WTC11 (cell line): Measurements from ENCODE around the gene SLC12A6. TPM values are rescaled to one million over a fixed set of nuclear protein-coding genes. Genes with fewer than 3 reads are reported as not detected.

Experiments used
- ATAC-seq: fragments of 200-7000 bp; cut with Tn5 transposase; 2 replicates; pipeline ENCODE4 v1.10.0; 2021; ENCODE audit warnings: mild to moderate bottlenecking, moderate library complexity
- CTCF ChIA-PET: fragments of 300-600 bp; sonication (Branson Sonifier 250); formaldehyde crosslinking; loops from one replicate; lab custom pipeline; 2021; ENCODE audit warnings: antibody characterized with exemption; lab: Charles Lee
- POLR2A ChIA-PET: fragments of 350-600 bp; sonication (Branson Sonifier 250); formaldehyde crosslinking; loops from one replicate; lab custom pipeline; 2021; ENCODE audit warnings: antibody characterized with exemption; lab: Charles Lee
- DNase-seq: peaks from one replicate; pipeline ENCODE4 v3.0.0; 2021; ENCODE audit warnings: low spot score
- H3K27ac Mint-ChIP-seq: 2 replicates; pipeline ENCODE4 v1.8.0; 2021; ENCODE audit warnings: mixed read lengths
- H3K27me3 Mint-ChIP-seq: 2 replicates; pipeline ENCODE4 v1.8.0; 2021; ENCODE audit warnings: low read depth, mild to moderate bottlenecking, moderate library complexity, mixed read lengths
- H3K36me3 Mint-ChIP-seq: 2 replicates; pipeline ENCODE4 v1.8.0; 2021; ENCODE audit warnings: mixed read lengths
- H3K4me1 Mint-ChIP-seq: 2 replicates; pipeline ENCODE4 v1.8.0; 2022; ENCODE audit warnings: mixed read lengths
- H3K4me3 Mint-ChIP-seq: 2 replicates; pipeline ENCODE4 v1.8.0; 2021; ENCODE audit warnings: mild to moderate bottlenecking, moderate library complexity, mixed read lengths
- H3K9me3 Mint-ChIP-seq: 2 replicates; pipeline ENCODE4 v1.8.0; 2021; ENCODE audit warnings: mixed read lengths
- ATF1 ChIP-seq: sonication (generic); formaldehyde crosslinking; IDR thresholded peaks from 2 replicates; pipeline ENCODE4 v1.8.1; 2023; ENCODE audit warnings: mild to moderate bottlenecking, moderate library complexity, missing genetic modification reagents
- CREM ChIP-seq: sonication (generic); formaldehyde crosslinking; IDR thresholded peaks from 2 replicates; pipeline ENCODE4 v1.8.1; 2022; ENCODE audit warnings: mild to moderate bottlenecking, missing genetic modification reagents, moderate library complexity
- ELF4 ChIP-seq: sonication (generic); formaldehyde crosslinking; IDR thresholded peaks from 2 replicates; pipeline ENCODE4 v1.8.1; 2022; ENCODE audit warnings: low read depth, mild to moderate bottlenecking, moderate library complexity, missing genetic modification reagents
- ESRRA ChIP-seq: sonication (generic); formaldehyde crosslinking; IDR thresholded peaks from 2 replicates; pipeline ENCODE4 v1.8.1; 2022; ENCODE audit warnings: mild to moderate bottlenecking, missing genetic modification reagents, borderline replicate concordance
- FOXK1 ChIP-seq: sonication (generic); formaldehyde crosslinking; IDR thresholded peaks from 2 replicates; pipeline ENCODE4 v1.8.0; 2022; ENCODE audit warnings: mild to moderate bottlenecking, moderate library complexity, missing genetic modification reagents
- FOXP1 ChIP-seq: sonication (generic); formaldehyde crosslinking; IDR thresholded peaks from 2 replicates; pipeline ENCODE4 v1.8.0; 2022; ENCODE audit warnings: missing genetic modification reagents, mild to moderate bottlenecking, moderate library complexity, borderline replicate concordance
- GABPB1 ChIP-seq: sonication (generic); formaldehyde crosslinking; IDR thresholded peaks from 2 replicates; pipeline ENCODE4 v1.8.1; 2023; ENCODE audit warnings: mild to moderate bottlenecking, missing genetic modification reagents
- GTF2I ChIP-seq: fragments of 250-450 bp; sonication (Bioruptor Pico); conservative IDR thresholded peaks from 2 replicates; pipeline ENCODE4 v1.4.0; 2021; ENCODE audit warnings: mild to moderate bottlenecking
- JUN ChIP-seq: sonication (generic); formaldehyde crosslinking; IDR thresholded peaks from 2 replicates; pipeline ENCODE4 v1.8.0; 2023; ENCODE audit warnings: mild to moderate bottlenecking, missing genetic modification reagents
- NFYB ChIP-seq: sonication (generic); formaldehyde crosslinking; conservative IDR thresholded peaks from 2 replicates; pipeline ENCODE4 v1.8.0; 2022; ENCODE audit warnings: low read depth, missing genetic modification reagents
- PRRX2 ChIP-seq: fragments of 250-450 bp; sonication (Bioruptor Pico); IDR thresholded peaks from 2 replicates; pipeline ENCODE4 v1.8.0; 2021; ENCODE audit warnings: mild to moderate bottlenecking
- SMAD4 ChIP-seq: sonication (generic); formaldehyde crosslinking; IDR thresholded peaks from 2 replicates; pipeline ENCODE4 v1.8.0; 2022; ENCODE audit warnings: mild to moderate bottlenecking, missing genetic modification reagents
- SOX15 ChIP-seq: fragments of 250-450 bp; sonication (Bioruptor Pico); IDR thresholded peaks from 2 replicates; pipeline ENCODE4 v1.9.0; 2021; ENCODE audit warnings: mild to moderate bottlenecking
- TCF7 ChIP-seq: sonication (generic); formaldehyde crosslinking; IDR thresholded peaks from 2 replicates; pipeline ENCODE4 v1.8.0; 2022; ENCODE audit warnings: mild to moderate bottlenecking, low read depth, missing genetic modification reagents, moderate library complexity
- TEAD1 ChIP-seq: sonication (generic); formaldehyde crosslinking; IDR thresholded peaks from 2 replicates; pipeline ENCODE4 v1.8.0; 2022; ENCODE audit warnings: mild to moderate bottlenecking, missing genetic modification reagents
- TP53 ChIP-seq: sonication (generic); formaldehyde crosslinking; IDR thresholded peaks from 2 replicates; pipeline ENCODE4 v1.8.1; 2023; ENCODE audit warnings: mild to moderate bottlenecking, missing genetic modification reagents
- ZNF121 ChIP-seq: sonication (generic); formaldehyde crosslinking; IDR thresholded peaks from 2 replicates; pipeline ENCODE4 v1.8.0; 2023; ENCODE audit warnings: missing genetic modification reagents
- ZNF263 ChIP-seq: sonication (generic); formaldehyde crosslinking; IDR thresholded peaks from 2 replicates; pipeline ENCODE4 v1.8.1; 2022; ENCODE audit warnings: low read depth, mild to moderate bottlenecking, moderate library complexity, missing genetic modification reagents
- total RNA-seq: library from RNA; stranded (reverse); gene quantifications from 3 replicates; pipeline ENCODE4 v1.2.3, GENCODE V29; 2021
- TF ChIP-seq, protein P1 (sequence below): sonication (generic); formaldehyde crosslinking; IDR thresholded peaks from 2 replicates; pipeline ENCODE4 v1.8.0; 2022; ENCODE audit warnings: mild to moderate bottlenecking, missing genetic modification reagents
- TF ChIP-seq, protein P2 (sequence below): fragments of 250-450 bp; sonication (Bioruptor Pico); IDR thresholded peaks from 2 replicates; pipeline ENCODE4 v2.1.2; 2022; ENCODE audit warnings: mild to moderate bottlenecking, moderate library complexity
- TF ChIP-seq, protein P3 (sequence below): sonication (generic); formaldehyde crosslinking; IDR thresholded peaks from 2 replicates; pipeline ENCODE4 v1.8.0; 2022; ENCODE audit warnings: mild to moderate bottlenecking, missing genetic modification reagents
- TF ChIP-seq, protein P4 (sequence below): fragments of 250-450 bp; sonication (Bioruptor Pico); IDR thresholded peaks from 2 replicates; pipeline ENCODE4 v1.9.0; 2021; ENCODE audit warnings: mild to moderate bottlenecking, borderline replicate concordance
- TF ChIP-seq, protein P5 (sequence below): sonication (generic); formaldehyde crosslinking; conservative IDR thresholded peaks from 2 replicates; pipeline ENCODE4 v1.8.1; 2022; ENCODE audit warnings: mild to moderate bottlenecking, missing genetic modification reagents
- TF ChIP-seq, protein P6 (sequence below): sonication (generic); formaldehyde crosslinking; IDR thresholded peaks from 2 replicates; pipeline ENCODE4 v1.8.1; 2022; ENCODE audit warnings: mild to moderate bottlenecking, moderate library complexity, missing genetic modification reagents
- TF ChIP-seq, protein P7 (sequence below): sonication (generic); formaldehyde crosslinking; IDR thresholded peaks from 2 replicates; pipeline ENCODE4 v1.8.1; 2023; ENCODE audit warnings: mild to moderate bottlenecking, moderate library complexity, missing genetic modification reagents

Gene SLC12A6
- total RNA-seq, 1 experiment from 2014 or later = 16.2 TPM

DNA sequence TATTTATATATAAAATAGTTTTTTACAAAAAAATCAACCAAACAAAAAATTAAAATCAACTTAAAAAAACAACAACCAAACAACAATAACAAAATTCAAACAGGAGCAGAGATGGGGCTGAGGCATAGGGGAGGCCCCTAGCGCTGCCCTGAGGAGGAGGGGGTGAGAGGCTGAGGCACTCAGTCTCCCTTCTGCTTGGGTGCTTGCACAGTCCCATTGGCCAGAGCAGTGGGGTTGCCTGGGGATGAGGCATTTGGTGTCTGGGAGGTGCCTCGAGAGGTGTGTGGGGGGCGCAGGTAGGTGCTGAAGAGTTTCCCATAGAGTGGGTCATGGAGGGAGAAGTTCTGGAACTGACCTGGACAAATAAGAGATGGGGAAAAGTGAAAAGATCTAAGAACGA, 21.4 kb upstream of the SLC12A6 start:
- Mint-ChIP-seq H3K4me3 (no peak overlapping the region), H3K9me3 (no peaks in the 10 kb centered on the region), H3K27ac (no peak overlapping the region), H3K36me3 (peaks cover 59% of the 10 kb centered on the region), H3K4me1 (no peaks in the 10 kb centered on the region)
- ATAC-seq (no peak), DNase-seq (no peak)
- ChIA-PET POLR2A (interaction anchor here (0.9 kb wide), 1 partner anchor 8 kb away, joined by 3 read pairs; the partner anchor contains the start of gene LPCAT4), CTCF (interaction anchor here (0.9 to 1.9 kb wide), 10 partner anchors 8 to 229 kb away, joined by 3 to 8 read pairs (median 4); partner anchors contain the start of genes EMC4, LPCAT4, NOP10 and NUTM1)
- TF ChIP-seq TEAD1 (CRISPR knock-in tag) (no peak), JUN (CRISPR knock-in tag) (no peak), GABPB1 (CRISPR knock-in tag) (no peak), GTF2I (no peak), CREM (CRISPR knock-in tag) (no peak), TP53 (no peak), PRRX2 (CRISPR knock-in tag) (no peak)
- TF ChIP-seq, protein P1, sequence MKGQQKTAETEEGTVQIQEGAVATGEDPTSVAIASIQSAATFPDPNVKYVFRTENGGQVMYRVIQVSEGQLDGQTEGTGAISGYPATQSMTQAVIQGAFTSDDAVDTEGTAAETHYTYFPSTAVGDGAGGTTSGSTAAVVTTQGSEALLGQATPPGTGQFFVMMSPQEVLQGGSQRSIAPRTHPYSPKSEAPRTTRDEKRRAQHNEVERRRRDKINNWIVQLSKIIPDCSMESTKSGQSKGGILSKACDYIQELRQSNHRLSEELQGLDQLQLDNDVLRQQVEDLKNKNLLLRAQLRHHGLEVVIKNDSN (CRISPR knock-in tag) = no peak
- TF ChIP-seq, protein P2, sequence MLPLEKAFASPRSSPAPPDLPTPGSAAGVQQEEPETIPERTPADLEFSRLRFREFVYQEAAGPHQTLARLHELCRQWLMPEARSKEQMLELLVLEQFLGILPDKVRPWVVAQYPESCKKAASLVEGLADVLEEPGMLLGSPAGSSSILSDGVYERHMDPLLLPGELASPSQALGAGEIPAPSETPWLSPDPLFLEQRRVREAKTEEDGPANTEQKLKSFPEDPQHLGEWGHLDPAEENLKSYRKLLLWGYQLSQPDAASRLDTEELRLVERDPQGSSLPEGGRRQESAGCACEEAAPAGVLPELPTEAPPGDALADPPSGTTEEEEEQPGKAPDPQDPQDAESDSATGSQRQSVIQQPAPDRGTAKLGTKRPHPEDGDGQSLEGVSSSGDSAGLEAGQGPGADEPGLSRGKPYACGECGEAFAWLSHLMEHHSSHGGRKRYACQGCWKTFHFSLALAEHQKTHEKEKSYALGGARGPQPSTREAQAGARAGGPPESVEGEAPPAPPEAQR (CRISPR knock-in tag) = no peak
- TF ChIP-seq, all 79 proteins: peak for 0
- H3K27me3 Mint-ChIP-seq = no peaks in the 10 kb centered on the region; the same call in 1 of the 2 replicates

DNA sequence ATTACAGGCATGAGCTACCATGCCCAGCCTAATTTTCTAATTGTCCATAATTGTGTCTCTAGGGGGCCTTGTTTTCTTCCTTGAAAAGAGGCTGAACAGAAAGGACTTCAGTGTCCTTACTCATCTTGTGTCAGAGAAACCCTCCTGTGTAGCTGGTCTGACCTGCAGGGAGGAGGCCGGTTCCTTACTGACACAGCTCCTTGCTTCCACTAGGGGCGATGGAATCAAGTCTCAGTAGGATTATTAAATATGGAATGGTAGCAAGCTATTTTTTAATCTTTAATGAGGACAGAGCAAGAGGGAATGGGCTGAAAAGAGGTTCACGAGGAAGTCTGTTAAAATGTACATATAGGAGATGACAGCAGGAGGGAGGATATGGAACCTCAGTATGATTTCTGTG, 20.8 kb upstream of the SLC12A6 start:
- Mint-ChIP-seq H3K27ac (no peak overlapping the region), H3K4me3 (no peak overlapping the region), H3K4me1 (peaks cover 6% of the 10 kb centered on the region), H3K9me3 (no peaks in the 10 kb centered on the region), H3K36me3 (peaks cover 59% of the 10 kb centered on the region), H3K27me3 (no peaks in the 10 kb centered on the region; the same call in 1 of the 2 replicates)
- no peak for DNase-seq
- ChIA-PET CTCF (interaction anchor here (0.6 to 1.9 kb wide), 15 partner anchors 9 to 248 kb away, joined by 3 to 8 read pairs (median 4); partner anchors contain the start of genes EMC4, LPCAT4, NOP10 and NUTM1), POLR2A (interaction anchor here (0.7 to 0.9 kb wide), 2 partner anchors 8 to 251 kb away, joined by 3 read pairs; partner anchors contain the start of gene LPCAT4)
- peak; percentile 24; the same call in 1 of the 2 replicates for ATAC-seq
- TF ChIP-seq, protein P3, sequence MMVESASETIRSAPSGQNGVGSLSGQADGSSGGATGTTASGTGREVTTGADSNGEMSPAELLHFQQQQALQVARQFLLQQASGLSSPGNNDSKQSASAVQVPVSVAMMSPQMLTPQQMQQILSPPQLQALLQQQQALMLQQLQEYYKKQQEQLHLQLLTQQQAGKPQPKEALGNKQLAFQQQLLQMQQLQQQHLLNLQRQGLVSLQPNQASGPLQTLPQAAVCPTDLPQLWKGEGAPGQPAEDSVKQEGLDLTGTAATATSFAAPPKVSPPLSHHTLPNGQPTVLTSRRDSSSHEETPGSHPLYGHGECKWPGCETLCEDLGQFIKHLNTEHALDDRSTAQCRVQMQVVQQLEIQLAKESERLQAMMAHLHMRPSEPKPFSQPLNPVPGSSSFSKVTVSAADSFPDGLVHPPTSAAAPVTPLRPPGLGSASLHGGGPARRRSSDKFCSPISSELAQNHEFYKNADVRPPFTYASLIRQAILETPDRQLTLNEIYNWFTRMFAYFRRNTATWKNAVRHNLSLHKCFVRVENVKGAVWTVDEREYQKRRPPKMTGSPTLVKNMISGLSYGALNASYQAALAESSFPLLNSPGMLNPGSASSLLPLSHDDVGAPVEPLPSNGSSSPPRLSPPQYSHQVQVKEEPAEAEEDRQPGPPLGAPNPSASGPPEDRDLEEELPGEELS (CRISPR knock-in tag) = no peak
- TF ChIP-seq ESRRA (CRISPR knock-in tag) = no peak
- no peak for TF ChIP-seq NFYB (CRISPR knock-in tag)
- TF ChIP-seq ZNF121 (CRISPR knock-in tag) = no peak
- TF ChIP-seq, protein P4, sequence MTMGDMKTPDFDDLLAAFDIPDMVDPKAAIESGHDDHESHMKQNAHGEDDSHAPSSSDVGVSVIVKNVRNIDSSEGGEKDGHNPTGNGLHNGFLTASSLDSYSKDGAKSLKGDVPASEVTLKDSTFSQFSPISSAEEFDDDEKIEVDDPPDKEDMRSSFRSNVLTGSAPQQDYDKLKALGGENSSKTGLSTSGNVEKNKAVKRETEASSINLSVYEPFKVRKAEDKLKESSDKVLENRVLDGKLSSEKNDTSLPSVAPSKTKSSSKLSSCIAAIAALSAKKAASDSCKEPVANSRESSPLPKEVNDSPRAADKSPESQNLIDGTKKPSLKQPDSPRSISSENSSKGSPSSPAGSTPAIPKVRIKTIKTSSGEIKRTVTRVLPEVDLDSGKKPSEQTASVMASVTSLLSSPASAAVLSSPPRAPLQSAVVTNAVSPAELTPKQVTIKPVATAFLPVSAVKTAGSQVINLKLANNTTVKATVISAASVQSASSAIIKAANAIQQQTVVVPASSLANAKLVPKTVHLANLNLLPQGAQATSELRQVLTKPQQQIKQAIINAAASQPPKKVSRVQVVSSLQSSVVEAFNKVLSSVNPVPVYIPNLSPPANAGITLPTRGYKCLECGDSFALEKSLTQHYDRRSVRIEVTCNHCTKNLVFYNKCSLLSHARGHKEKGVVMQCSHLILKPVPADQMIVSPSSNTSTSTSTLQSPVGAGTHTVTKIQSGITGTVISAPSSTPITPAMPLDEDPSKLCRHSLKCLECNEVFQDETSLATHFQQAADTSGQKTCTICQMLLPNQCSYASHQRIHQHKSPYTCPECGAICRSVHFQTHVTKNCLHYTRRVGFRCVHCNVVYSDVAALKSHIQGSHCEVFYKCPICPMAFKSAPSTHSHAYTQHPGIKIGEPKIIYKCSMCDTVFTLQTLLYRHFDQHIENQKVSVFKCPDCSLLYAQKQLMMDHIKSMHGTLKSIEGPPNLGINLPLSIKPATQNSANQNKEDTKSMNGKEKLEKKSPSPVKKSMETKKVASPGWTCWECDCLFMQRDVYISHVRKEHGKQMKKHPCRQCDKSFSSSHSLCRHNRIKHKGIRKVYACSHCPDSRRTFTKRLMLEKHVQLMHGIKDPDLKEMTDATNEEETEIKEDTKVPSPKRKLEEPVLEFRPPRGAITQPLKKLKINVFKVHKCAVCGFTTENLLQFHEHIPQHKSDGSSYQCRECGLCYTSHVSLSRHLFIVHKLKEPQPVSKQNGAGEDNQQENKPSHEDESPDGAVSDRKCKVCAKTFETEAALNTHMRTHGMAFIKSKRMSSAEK (CRISPR knock-in tag) = no peak
- TF ChIP-seq FOXK1 = no peak
- no peak for TF ChIP-seq ELF4
- no peak for TF ChIP-seq TCF7 (CRISPR knock-in tag)
- TF ChIP-seq TEAD1 (CRISPR knock-in tag) = no peak
- TF ChIP-seq ATF1 (CRISPR knock-in tag) = no peak
- TF ChIP-seq ZNF263 (CRISPR knock-in tag) = no peak
- TF ChIP-seq SOX15 = no peak
- TF ChIP-seq FOXP1 (CRISPR knock-in tag) = no peak
- TF ChIP-seq SMAD4 (CRISPR knock-in tag) = no peak
- TF ChIP-seq, protein P5, sequence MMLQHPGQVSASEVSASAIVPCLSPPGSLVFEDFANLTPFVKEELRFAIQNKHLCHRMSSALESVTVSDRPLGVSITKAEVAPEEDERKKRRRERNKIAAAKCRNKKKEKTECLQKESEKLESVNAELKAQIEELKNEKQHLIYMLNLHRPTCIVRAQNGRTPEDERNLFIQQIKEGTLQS (CRISPR knock-in tag) = no peak
- TF ChIP-seq, protein P6, sequence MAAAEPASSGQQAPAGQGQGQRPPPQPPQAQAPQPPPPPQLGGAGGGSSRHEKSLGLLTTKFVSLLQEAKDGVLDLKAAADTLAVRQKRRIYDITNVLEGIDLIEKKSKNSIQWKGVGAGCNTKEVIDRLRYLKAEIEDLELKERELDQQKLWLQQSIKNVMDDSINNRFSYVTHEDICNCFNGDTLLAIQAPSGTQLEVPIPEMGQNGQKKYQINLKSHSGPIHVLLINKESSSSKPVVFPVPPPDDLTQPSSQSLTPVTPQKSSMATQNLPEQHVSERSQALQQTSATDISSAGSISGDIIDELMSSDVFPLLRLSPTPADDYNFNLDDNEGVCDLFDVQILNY (CRISPR knock-in tag) = no peak
- TF ChIP-seq, protein P7, sequence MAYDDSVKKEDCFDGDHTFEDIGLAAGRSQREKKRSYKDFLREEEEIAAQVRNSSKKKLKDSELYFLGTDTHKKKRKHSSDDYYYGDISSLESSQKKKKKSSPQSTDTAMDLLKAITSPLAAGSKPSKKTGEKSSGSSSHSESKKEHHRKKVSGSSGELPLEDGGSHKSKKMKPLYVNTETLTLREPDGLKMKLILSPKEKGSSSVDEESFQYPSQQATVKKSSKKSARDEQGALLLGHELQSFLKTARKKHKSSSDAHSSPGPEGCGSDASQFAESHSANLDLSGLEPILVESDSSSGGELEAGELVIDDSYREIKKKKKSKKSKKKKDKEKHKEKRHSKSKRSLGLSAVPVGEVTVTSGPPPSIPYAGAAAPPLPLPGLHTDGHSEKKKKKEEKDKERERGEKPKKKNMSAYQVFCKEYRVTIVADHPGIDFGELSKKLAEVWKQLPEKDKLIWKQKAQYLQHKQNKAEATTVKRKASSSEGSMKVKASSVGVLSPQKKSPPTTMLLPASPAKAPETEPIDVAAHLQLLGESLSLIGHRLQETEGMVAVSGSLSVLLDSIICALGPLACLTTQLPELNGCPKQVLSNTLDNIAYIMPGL = no peak
